Activated CD4-positive, alpha-beta T cell treated with anti-CD3 and anti-CD28 coated beads, Interleukin-2, amount 50 U/mL, for 24 hours (primary cell): ENCODE measurements around the gene SOS1.
"Not testable (repeated sequence)": the region's sequence is repeated elsewhere in the genome, so short reads cannot be mapped to it uniquely, and the experiment has no call there.

Source experiments
- DNase-seq, 2 donors: peaks; one replicate each; pipeline ENCODE4 v3.0.0-alpha.2; 2020; ENCODE audit warnings: low read depth in 1 of 2, low spot score in 1 of 2

SOS1 gene

GRCh38 chr2:39139511-39140237 is 18.8 kb upstream of the SOS1 start:
- no peak for DNase-seq

GRCh38 chr2:39138837-39139211 is 18.0 kb upstream of the SOS1 start:
- no peak for DNase-seq

- not testable (repeated sequence) for DNase-seq
These were observed 17.5 kb upstream of the SOS1 start for GRCh38 chr2:39138187-39138836.

GRCh38 chr2:39136799-39137198 is 15.9 kb upstream of the SOS1 start:
- no peak for DNase-seq

- no peak for DNase-seq
These were observed 14.9 kb upstream of the SOS1 start for GRCh38 chr2:39135690-39136259.

GRCh38 chr2:39133215-39133851 is 12.5 kb upstream of the SOS1 start:
- DNase-seq: no peak

GRCh38 chr2:39128919-39129391 is 8.1 kb upstream of the SOS1 start:
- peak in 1 of 2 donors; percentile 75 for DNase-seq

GRCh38 chr2:39127973-39128372 is 7.1 kb upstream of the SOS1 start:
- DNase-seq: peak in 1 of 2 donors; percentile 35

- no peak for DNase-seq
These were observed 3.9 kb upstream of the SOS1 start for GRCh38 chr2:39124746-39125057.

GRCh38 chr2:39124000-39124745 is 3.3 kb upstream of the SOS1 start:
- DNase-seq: peak; percentile 84 to 90

- DNase-seq: no peak
These were observed 2.7 kb upstream of the SOS1 start for GRCh38 chr2:39123436-39123999.

GRCh38 chr2:39121523-39122063 is 742 bp upstream of the SOS1 start:
- DNase-seq: no peak

GRCh38 chr2:39120521-39120770 is 405 bp downstream of the SOS1 start:
- DNase-seq: no peak

- DNase-seq: peak; percentile 21 to 36
These were observed 925 bp downstream of the SOS1 start for GRCh38 chr2:39119732-39120520.

GRCh38 chr2:39118786-39119499 is 1.9 kb downstream of the SOS1 start:
- DNase-seq: no peak

- no peak for DNase-seq
These were observed 5.3 kb downstream of the SOS1 start for GRCh38 chr2:39115556-39115955.

- DNase-seq: no peak
These were observed 6.1 kb downstream of the SOS1 start for GRCh38 chr2:39114771-39115170.

GRCh38 chr2:39109537-39109936 is 11.3 kb downstream of the SOS1 start:
- no peak for DNase-seq

GRCh38 chr2:39108377-39108776 is 12.5 kb downstream of the SOS1 start:
- DNase-seq: no peak
